AG09319 (cell line): ENCODE data around the gene ADRA2B.
A peak's percentile ranks its signal among the peaks of the same experiment; 100 is the strongest.

Experiments used
- DNase-seq: peaks from one replicate; pipeline ENCODE4 v3.0.0-alpha.2; 2010; ENCODE audit warnings: low read depth; ENCODE audit errors: extremely low read depth
- TF ChIP-seq, protein P1 (sequence below): IDR thresholded peaks from 2 replicates; pipeline ENCODE4 v1.5.1; 2011; ENCODE audit warnings: low read depth, mild to moderate bottlenecking, inconsistent platforms, low read length, moderate library complexity

The ADRA2B gene

DNA sequence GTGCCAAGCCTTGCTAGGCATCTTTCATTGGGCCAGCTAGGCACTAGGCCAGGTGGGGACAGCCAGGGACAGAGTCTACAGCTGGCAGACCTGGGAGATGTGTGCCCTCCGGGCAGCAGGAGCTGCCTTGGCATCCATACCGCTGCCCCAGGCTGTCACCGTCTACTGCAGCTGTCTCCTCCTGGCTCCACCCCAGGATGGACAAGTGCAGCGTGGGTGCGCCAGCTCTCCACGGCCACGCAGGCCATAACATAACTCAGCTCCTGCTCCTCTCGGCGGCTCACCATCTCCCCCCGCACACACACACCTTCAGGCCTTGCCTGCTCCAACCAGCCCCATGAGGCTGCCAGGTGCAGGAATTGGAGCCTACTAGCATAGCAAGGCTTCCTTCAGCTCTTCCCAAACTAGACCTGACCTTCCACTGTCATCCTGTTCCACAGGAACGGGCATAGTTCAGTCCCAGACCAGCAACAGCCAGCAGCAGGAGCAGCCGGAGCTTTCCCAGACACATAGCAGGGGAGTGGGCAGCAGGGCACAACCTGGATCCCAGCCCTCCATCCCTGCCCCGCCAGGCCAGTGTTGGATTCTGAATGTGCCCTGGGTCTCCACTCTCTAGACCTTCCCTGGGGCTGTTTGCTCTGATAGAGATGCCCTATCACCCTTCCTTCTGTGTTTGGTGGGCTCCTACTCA lies 2.5 kb upstream of the ADRA2B start:
- DNase-seq, result no peak
- TF ChIP-seq, protein P1, sequence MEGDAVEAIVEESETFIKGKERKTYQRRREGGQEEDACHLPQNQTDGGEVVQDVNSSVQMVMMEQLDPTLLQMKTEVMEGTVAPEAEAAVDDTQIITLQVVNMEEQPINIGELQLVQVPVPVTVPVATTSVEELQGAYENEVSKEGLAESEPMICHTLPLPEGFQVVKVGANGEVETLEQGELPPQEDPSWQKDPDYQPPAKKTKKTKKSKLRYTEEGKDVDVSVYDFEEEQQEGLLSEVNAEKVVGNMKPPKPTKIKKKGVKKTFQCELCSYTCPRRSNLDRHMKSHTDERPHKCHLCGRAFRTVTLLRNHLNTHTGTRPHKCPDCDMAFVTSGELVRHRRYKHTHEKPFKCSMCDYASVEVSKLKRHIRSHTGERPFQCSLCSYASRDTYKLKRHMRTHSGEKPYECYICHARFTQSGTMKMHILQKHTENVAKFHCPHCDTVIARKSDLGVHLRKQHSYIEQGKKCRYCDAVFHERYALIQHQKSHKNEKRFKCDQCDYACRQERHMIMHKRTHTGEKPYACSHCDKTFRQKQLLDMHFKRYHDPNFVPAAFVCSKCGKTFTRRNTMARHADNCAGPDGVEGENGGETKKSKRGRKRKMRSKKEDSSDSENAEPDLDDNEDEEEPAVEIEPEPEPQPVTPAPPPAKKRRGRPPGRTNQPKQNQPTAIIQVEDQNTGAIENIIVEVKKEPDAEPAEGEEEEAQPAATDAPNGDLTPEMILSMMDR, result no peak

DNA sequence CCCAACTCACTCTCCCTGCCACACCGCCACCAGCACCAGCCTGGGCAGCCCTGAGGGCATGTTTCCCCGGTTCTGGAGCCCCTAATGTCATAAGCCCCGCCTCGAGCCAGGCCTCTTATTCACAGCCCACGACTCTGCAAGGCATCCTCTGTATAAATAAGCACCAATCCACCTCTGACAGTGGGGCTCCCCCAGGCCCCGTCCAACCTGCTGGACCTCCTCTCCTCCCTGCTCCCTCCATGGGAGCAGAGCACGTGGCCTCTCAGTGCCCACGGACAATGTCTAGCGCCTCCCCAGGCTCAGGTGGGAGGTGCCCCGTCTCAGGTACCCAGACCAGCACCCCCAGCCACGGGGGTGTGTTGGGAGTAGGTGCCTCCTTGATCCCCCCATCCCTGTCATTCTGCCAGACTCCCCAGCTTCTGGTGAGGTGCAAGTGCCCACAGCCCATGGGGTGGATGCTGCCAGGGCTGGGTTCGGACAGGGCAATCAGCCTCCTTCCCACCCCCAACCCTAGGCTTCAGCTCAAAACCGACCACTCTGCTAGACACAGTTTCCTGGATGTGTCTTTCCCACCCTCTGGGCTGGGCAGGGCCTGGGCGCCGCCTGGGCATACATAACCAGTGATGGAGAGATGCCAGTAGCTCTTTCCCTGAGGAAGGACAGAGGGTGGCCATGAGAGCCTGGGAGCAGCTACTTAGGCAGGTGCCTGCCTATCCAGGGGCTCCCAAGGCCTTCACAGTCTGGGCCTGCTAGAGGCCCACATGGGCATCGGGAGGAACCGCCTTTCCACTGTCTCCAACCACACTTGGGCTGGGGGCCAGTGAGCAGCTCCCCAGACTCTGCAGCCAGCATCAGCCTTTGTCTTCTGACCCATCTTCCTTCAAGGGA lies 1.6 kb upstream of the ADRA2B start:
- no peak for DNase-seq
- TF ChIP-seq, protein P1, result no peak

DNA sequence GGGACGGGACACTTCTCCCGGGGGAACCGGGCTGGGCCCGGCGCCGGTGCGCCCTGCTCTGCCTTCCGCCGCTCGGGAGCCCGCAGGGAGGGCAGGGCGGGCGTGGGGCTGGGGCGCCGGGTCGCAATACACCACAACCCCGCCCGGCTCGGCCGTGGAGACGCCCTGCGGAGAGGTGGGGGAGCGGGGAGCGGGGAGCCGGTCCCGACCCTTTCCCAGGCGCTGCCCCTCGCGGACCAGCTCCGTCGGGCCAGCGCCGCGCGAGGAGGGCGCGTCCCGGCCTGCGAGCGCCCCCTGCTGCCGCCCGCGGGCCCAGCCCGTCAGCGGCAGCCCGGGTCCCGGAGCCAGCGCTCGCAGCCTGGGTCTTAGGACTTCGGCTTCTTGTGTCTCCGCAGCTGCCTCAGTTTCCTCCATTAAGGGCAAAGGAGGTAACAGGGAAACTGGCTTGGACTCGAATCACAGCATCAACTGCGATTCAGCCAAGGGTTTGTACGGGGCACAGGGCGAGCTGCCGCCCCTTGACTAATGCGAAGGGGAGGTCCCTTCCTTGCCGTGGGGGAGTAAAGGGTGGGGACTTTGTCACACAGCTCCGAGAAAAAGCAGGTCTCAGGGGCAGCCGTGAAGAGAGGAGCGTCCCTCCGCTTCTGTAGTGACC lies 635 bp upstream of the ADRA2B start:
- TF ChIP-seq, protein P1, result peak; percentile 30
- no peak for DNase-seq

DNA sequence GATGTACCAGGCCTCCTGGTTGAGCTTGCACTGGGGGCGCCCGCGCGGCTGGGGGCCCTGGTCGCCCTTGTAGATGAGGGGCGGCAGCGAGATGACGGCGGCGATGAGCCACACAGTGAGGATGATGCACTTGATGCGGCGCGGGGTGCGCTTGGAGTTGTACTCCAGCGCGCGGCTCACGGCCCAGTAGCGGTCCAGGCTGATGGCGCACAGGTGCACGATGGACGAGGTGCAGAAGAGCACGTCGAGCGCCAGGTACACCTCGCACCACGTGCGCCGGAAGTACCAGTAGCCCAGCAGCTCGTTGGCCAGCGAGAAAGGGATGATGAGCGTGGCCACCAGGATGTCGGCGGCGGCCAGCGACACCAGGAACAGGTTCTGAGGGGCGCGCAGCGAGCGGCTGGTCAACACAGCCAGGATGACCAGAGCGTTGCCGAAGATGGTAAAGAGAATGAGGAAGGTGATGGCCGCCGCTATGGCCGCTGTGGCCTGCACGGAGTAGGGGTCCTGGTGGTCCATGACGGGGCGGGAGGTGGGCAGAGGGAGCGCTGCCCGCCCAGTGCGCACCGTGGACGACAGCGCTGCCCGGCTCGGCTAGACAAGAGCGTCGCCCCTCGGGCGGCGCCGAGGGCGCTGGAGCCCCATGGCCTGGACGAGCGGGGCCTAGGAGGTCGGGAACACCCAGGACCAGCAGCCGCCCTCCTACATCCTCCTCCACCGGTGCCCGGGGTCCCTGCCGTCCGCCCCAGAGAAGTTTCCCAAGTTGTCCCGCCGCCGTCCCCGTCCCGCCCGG lies 544 bp downstream of the ADRA2B start:
- TF ChIP-seq, protein P1, result no peak
- DNase-seq, result no peak

DNA sequence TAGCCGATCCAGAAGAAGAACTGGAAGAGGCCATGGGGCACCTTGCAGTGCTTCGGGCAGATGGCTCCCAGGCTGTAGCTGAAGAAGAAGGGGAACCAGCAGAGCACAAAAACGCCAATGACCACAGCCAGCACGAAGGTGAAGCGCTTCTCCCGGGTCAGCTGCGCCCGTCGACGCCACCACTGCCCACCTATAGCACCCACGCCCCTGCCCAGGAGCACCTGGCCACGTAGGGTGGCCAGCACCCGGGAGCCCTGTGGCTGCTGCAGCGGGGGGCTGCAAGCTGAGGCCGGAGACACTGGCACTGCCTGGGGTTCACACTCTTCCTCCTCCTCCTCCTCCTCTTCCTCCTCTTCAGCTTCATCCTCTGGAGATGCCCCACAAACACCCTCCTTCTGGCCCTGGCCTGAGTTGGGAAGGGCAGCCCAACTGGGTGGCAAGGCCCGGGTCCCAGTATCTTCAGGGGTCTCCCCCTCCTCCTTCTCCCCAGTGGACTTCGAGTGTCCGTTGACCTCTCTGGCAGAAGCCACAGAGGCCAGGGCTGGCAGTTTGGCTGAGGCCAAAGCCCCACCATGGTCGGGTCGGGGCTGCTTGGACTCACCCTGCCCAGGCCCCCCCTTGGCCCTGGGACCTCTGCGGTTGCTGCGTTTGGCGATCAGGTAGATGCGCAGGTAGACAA lies 1.3 kb downstream of the ADRA2B start:
- DNase-seq, result no peak
- TF ChIP-seq, protein P1, result no peak

DNA sequence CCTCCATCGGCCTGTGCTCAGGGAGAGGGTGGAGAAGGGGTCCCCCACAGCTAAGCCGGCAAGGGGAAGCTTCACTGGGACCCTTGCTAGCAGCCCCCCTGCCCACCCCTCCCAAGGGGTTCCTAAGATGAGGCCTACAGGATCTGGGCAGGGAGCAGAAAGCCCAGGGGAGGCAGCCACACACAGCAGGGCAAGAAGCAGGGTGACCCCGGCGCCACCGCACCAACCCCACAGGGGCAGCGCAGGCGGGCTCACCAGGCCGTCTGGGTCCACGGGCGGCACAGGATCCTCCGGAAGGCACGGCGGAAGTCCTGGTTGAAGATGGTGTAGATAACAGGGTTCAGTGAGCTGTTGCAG lies 1.8 kb downstream of the ADRA2B start:
- TF ChIP-seq, protein P1, result no peak
- no peak for DNase-seq
